ENCODE results near the gene SLC44A3. TPM values are rescaled to one million over a fixed set of nuclear protein-coding genes. Genes with fewer than 3 reads are reported as not detected.

The SLC44A3 gene
- total and polyA plus RNA-seq, 8 donors, result 13.0 to 52.5 (median 23.2) TPM

- 86 to 94% methylated on average over 5 of the region's 5 CpGs for WGBS, 2 donors
- Histone ChIP-seq H3K27me3 (no peaks in the 10 kb centered on the region), H3K4me1 (no peaks in the 10 kb centered on the region), H3K27ac (no peak overlapping the region), H3K9me3 (no peaks in the 10 kb centered on the region), H3K36me3 (peaks cover 0 to 2% (median 0%) of the 10 kb centered on the region in 3 donors), H3K4me3 (no peak overlapping the region)
- TF ChIP-seq, protein P1, sequence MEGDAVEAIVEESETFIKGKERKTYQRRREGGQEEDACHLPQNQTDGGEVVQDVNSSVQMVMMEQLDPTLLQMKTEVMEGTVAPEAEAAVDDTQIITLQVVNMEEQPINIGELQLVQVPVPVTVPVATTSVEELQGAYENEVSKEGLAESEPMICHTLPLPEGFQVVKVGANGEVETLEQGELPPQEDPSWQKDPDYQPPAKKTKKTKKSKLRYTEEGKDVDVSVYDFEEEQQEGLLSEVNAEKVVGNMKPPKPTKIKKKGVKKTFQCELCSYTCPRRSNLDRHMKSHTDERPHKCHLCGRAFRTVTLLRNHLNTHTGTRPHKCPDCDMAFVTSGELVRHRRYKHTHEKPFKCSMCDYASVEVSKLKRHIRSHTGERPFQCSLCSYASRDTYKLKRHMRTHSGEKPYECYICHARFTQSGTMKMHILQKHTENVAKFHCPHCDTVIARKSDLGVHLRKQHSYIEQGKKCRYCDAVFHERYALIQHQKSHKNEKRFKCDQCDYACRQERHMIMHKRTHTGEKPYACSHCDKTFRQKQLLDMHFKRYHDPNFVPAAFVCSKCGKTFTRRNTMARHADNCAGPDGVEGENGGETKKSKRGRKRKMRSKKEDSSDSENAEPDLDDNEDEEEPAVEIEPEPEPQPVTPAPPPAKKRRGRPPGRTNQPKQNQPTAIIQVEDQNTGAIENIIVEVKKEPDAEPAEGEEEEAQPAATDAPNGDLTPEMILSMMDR (IDR thresholded peaks at IDR 0.05), result no peak
- ATAC-seq (no peak), DNase-seq (no peak), FAIRE-seq (no peak)
- intact Hi-C loops (cut with DNase I), result no loop called here
Measured at GRCh38 chr1:94886361-94886760, 66.2 kb downstream of the SLC44A3 start.

- TF ChIP-seq, protein P1 (IDR thresholded peaks at IDR 0.05), result no peak
- no peak overlapping the region for H3K27ac ChIP-seq
- H3K4me1 ChIP-seq, result no peaks in the 10 kb centered on the region
- H3K4me3 ChIP-seq, result no peak overlapping the region
- DNase-seq (no peak), FAIRE-seq (no peak), ATAC-seq (no peak)
- no peaks in the 10 kb centered on the region for H3K9me3 ChIP-seq
- H3K27me3 ChIP-seq, result no peaks in the 10 kb centered on the region
- 71 to 82% methylated on average over 3 of the region's 3 CpGs for WGBS, 2 donors
- intact Hi-C loops (cut with DNase I), result no loop called here
- H3K36me3 ChIP-seq, result peaks cover 0 to 4% (median 0%) of the 10 kb centered on the region in 3 donors
Measured at GRCh38 chr1:94887106-94887505, 66.9 kb downstream of the SLC44A3 start.

- TF ChIP-seq, protein P1 (IDR thresholded peaks at IDR 0.05), result no peak
- FAIRE-seq (no peak), ATAC-seq (no peak), DNase-seq (no peak)
- intact Hi-C loops (cut with DNase I), result no loop called here
- Histone ChIP-seq H3K9me3 (no peaks in the 10 kb centered on the region), H3K4me3 (no peak overlapping the region), H3K27me3 (no peaks in the 10 kb centered on the region), H3K4me1 (no peaks in the 10 kb centered on the region), H3K36me3 (peaks cover 0 to 6% (median 0%) of the 10 kb centered on the region in 3 donors), H3K27ac (no peak overlapping the region)
- WGBS, 2 donors, result 87 to 93% methylated on average over 4 of the region's 4 CpGs
Measured at GRCh38 chr1:94887603-94888171, 67.5 kb downstream of the SLC44A3 start.

GRCh38 chr1:94888201-94888600, 68.0 kb downstream of the SLC44A3 start:
- TF ChIP-seq, protein P1 (IDR thresholded peaks at IDR 0.05), result no peak
- H3K4me3 ChIP-seq, result no peak overlapping the region
- ATAC-seq (no peak), FAIRE-seq (no peak), DNase-seq (no peak)
- H3K27me3 ChIP-seq, result no peaks in the 10 kb centered on the region
- H3K27ac ChIP-seq, result no peak overlapping the region
- H3K9me3 ChIP-seq, result no peaks in the 10 kb centered on the region
- intact Hi-C loops (cut with DNase I), result no loop called here
- H3K4me1 ChIP-seq, result no peaks in the 10 kb centered on the region
- H3K36me3 ChIP-seq, result peaks cover 0 to 9% (median 0%) of the 10 kb centered on the region in 3 donors
- WGBS, 2 donors, result 84 to 90% methylated on average over 3 of the region's 3 CpGs

- FAIRE-seq (no peak), ATAC-seq (no peak)
Measured at GRCh38 chr1:94892604-94893254, 72.6 kb downstream of the SLC44A3 start.

More at GRCh38 chr1:94892604-94893254, 72.6 kb downstream of the SLC44A3 start:
- no peaks in the 10 kb centered on the region for H3K9me3 ChIP-seq
- WGBS, 2 donors, result 95 to 96% methylated on average over 4 of the region's 4 CpGs
- no peaks in the 10 kb centered on the region for H3K27me3 ChIP-seq
- no peak overlapping the region for H3K4me3 ChIP-seq
- H3K36me3 ChIP-seq, result peaks cover 0 to 28% (median 22%) of the 10 kb centered on the region in 3 donors
- H3K4me1 ChIP-seq, result no peaks in the 10 kb centered on the region
- TF ChIP-seq, protein P1 (IDR thresholded peaks at IDR 0.05), result no peak
- no peak for DNase-seq
- H3K27ac ChIP-seq, result no peak overlapping the region
- intact Hi-C loops (cut with DNase I), result no loop called here

Data from pancreas (tissue), 10 donors.